Stomach (tissue), 4 donors: Measurements from ENCODE around the gene NECTIN4.

ENCODE experiments used
- CTCF ChIP-seq, 7 experiments: fragments of 450-650 bp in 4 of 7; fragments of 200-600 bp in 3 of 7; sonication (generic) in 3 of 7; IDR thresholded peaks; one replicate each; pipeline ENCODE4 v1.5.1; 2016 to 2019; ENCODE audit warnings: antibody characterized with exemption in 7 of 7, control low read depth in 2 of 7, mild to moderate bottlenecking in 1 of 7
- EP300 ChIP-seq: sonication (generic); formaldehyde crosslinking; IDR thresholded peaks from one replicate; pipeline ENCODE4 v1.6.1; 2017; ENCODE audit warnings: antibody characterized with exemption
- POLR2A ChIP-seq, 4 donors: fragments of 450-650 bp; IDR thresholded peaks; one replicate each; pipeline ENCODE4 v1.6.1; 2016; ENCODE audit warnings: antibody characterized with exemption in 4 of 4, control low read depth in 2 of 4, mild to moderate bottlenecking in 1 of 4, moderate library complexity in 1 of 4
- POLR2AphosphoS5 ChIP-seq, 3 donors: sonication (generic); formaldehyde crosslinking; IDR thresholded peaks; one replicate each; pipeline ENCODE4 v1.6.1; 2016; ENCODE audit warnings: antibody characterized with exemption in 3 of 3

- no peak for TF ChIP-seq CTCF (IDR thresholded peaks at IDR 0.05)
- no peak for TF ChIP-seq EP300
- no peak for TF ChIP-seq POLR2A (IDR thresholded peaks at IDR 0.05)
- no peak for TF ChIP-seq POLR2AphosphoS5 (IDR thresholded peaks at IDR 0.05)
Observed at GRCh38 chr1:161115132-161115711, 25.9 kb upstream of the NECTIN4 start.
